ENCODE results near the gene SEMA3D.

The SEMA3D gene

GRCh38 chr7:85119934-85120333 lies 66.9 kb downstream of the SEMA3D start:
- DNase-seq = no peak

- DNase-seq = no peak
These were observed 71.0 kb downstream of the SEMA3D start for GRCh38 chr7:85115862-85116261.

- DNase-seq = no peak
These were observed 71.8 kb downstream of the SEMA3D start for GRCh38 chr7:85115006-85115405.

- no peak for DNase-seq
These were observed 72.5 kb downstream of the SEMA3D start for GRCh38 chr7:85114342-85114741.

GRCh38 chr7:85111761-85112160 lies 75.1 kb downstream of the SEMA3D start:
- DNase-seq = no peak

- DNase-seq = no peak
These were observed 80.1 kb downstream of the SEMA3D start for GRCh38 chr7:85106719-85107118.

GRCh38 chr7:85104432-85105205 lies 82.2 kb downstream of the SEMA3D start:
- no peak for DNase-seq

- DNase-seq = no peak
These were observed 82.9 kb downstream of the SEMA3D start for GRCh38 chr7:85103962-85104361.

- DNase-seq = no peak
These were observed 83.5 kb downstream of the SEMA3D start for GRCh38 chr7:85103357-85103756.

GRCh38 chr7:85102813-85103350 lies 84.0 kb downstream of the SEMA3D start:
- no peak for DNase-seq

GRCh38 chr7:85101347-85101746 lies 85.5 kb downstream of the SEMA3D start:
- no peak for DNase-seq

- no peak for DNase-seq
These were observed 89.0 kb downstream of the SEMA3D start for GRCh38 chr7:85097844-85098243.

GRCh38 chr7:85095806-85096205 lies 91.0 kb downstream of the SEMA3D start:
- DNase-seq = no peak

- DNase-seq = no peak
These were observed 91.5 kb downstream of the SEMA3D start for GRCh38 chr7:85095366-85095765.

GRCh38 chr7:85094046-85094725 lies 92.7 kb downstream of the SEMA3D start:
- DNase-seq = no peak

- DNase-seq = no peak
These were observed 95.3 kb downstream of the SEMA3D start for GRCh38 chr7:85091565-85091928.

GRCh38 chr7:85090919-85091564 lies 95.8 kb downstream of the SEMA3D start:
- no peak for DNase-seq

GRCh38 chr7:85090143-85090542 lies 96.7 kb downstream of the SEMA3D start:
- DNase-seq = no peak

- DNase-seq = no peak
These were observed 105.0 kb downstream of the SEMA3D start for GRCh38 chr7:85081846-85082245.

- DNase-seq = no peak
These were observed 105.5 kb downstream of the SEMA3D start for GRCh38 chr7:85081392-85081791.

- DNase-seq = no peak
These were observed 107.4 kb downstream of the SEMA3D start for GRCh38 chr7:85079434-85079833.

- no peak for DNase-seq
These were observed 108.7 kb downstream of the SEMA3D start for GRCh38 chr7:85078181-85078580.

- no peak for DNase-seq
These were observed 111.0 kb downstream of the SEMA3D start for GRCh38 chr7:85075864-85076263.

- DNase-seq = no peak
These were observed 111.9 kb downstream of the SEMA3D start for GRCh38 chr7:85074992-85075391.
